Tibial nerve (tissue), 4 donors: ENCODE results near the gene DUSP19. TPM values are rescaled to one million over a fixed set of nuclear protein-coding genes. Genes with fewer than 3 reads are reported as not detected.

Source experiments
- DNase-seq, 2 donors: peaks; one replicate each; pipeline ENCODE4 v3.0.0-alpha.2; 2019; ENCODE audit warnings: low spot score in 2 of 2
- H3K27ac ChIP-seq, 4 donors: fragments of 200-600 bp; sonication (generic) in 3 of 4; one replicate each; pipeline ENCODE4 v1.5.1; 2017 to 2019; ENCODE audit warnings: mild to moderate bottlenecking in 1 of 4
- H3K27me3 ChIP-seq, 2 donors: fragments of 200-600 bp; sonication (generic) in 1 of 2; one replicate each; pipeline versions ENCODE4 v1.5.1 to v1.6.0; 2017 to 2019
- H3K36me3 ChIP-seq, 3 donors: fragments of 200-600 bp; sonication (generic); one replicate each; pipeline ENCODE4 v1.5.1; 2018 to 2019
- H3K4me1 ChIP-seq, 4 donors: fragments of 200-600 bp; sonication (generic) in 3 of 4; one replicate each; pipeline ENCODE4 v1.5.1; 2017 to 2019
- H3K4me3 ChIP-seq, 4 donors: fragments of 200-600 bp; sonication (generic) in 3 of 4; one replicate each; pipeline ENCODE4 v1.5.1; 2017 to 2019; ENCODE audit warnings: mild to moderate bottlenecking in 1 of 4, moderate library complexity in 1 of 4
- H3K9me3 ChIP-seq, 4 donors: fragments of 200-600 bp; sonication (generic) in 3 of 4; one replicate each; pipeline ENCODE4 v1.5.1; 2017 to 2019
- CTCF ChIP-seq, 5 experiments: fragments of 200-600 bp in 3 of 5; fragments of 450-650 bp in 2 of 5; sonication (generic) in 3 of 5; IDR thresholded peaks; one replicate each; pipeline ENCODE4 v1.5.1; 2016 to 2019; ENCODE audit warnings: antibody characterized with exemption in 5 of 5, mild to moderate bottlenecking in 3 of 5, moderate library complexity in 2 of 5
- EP300 ChIP-seq, 2 donors: sonication (generic); formaldehyde crosslinking; IDR thresholded peaks; one replicate each; pipeline ENCODE4 v1.6.1; 2017; ENCODE audit warnings: antibody characterized with exemption in 2 of 2, mild to moderate bottlenecking in 1 of 2
- POLR2A ChIP-seq, 2 donors: fragments of 450-650 bp; IDR thresholded peaks; one replicate each; pipeline ENCODE4 v1.6.1; 2017; ENCODE audit warnings: antibody characterized with exemption in 2 of 2, mild to moderate bottlenecking in 2 of 2, moderate library complexity in 2 of 2
- WGBS, 2 donors: methylation state at CpG; one replicate each; pipeline ENCODE4 v1.1.5; 2018; 5-methylcytosine and 5-hydroxymethylcytosine counted together
- total RNA-seq, 4 donors: library from RNA; depleted of rRNA; stranded (reverse); fragments of >200 nt; gene quantifications; one replicate each; pipeline ENCODE4 v1.1.0, GENCODE V29; 2016

The DUSP19 gene
- total RNA-seq, 4 donors from 2014 or later, result 0.90 to 3.1 (median 2.0) TPM

GRCh38 chr2:183124222-183124956, 45.8 kb downstream of the DUSP19 start, which contains the start of gene NUP35:
NUP35 (plus strand) TSS chr2:183124443; CDS start chr2:183124458, 15 bp downstream.
- Histone ChIP-seq H3K9me3 (no peaks in the 10 kb centered on the region), H3K27me3 (no peaks in the 10 kb centered on the region), H3K4me1 (peaks cover 0 to 18% (median 1%) of the 10 kb centered on the region in 4 donors), H3K4me3 (peak within 1 kb of the TSS; percentile 67 to 84 (median 77)), H3K36me3 (peaks cover 0 to 8% (median 0%) of the 10 kb centered on the region in 3 donors), H3K27ac (peak within 1 kb of the TSS; percentile 52 to 90 (median 86))
- TF ChIP-seq CTCF (IDR thresholded peaks at IDR 0.05) (no peak), POLR2A (IDR thresholded peaks at IDR 0.05) (peak in 1 of 2 donors; percentile 16), EP300 (IDR thresholded peaks at IDR 0.05) (peak; percentile 85 to 87)
- DNase-seq, result peak; percentile 73 to 89
- 0 to 1% methylated on average over 35 to 41 of the region's 43 CpGs for WGBS, 2 donors

- WGBS, 2 donors, result 0 to 1% methylated on average over 10 of the region's 10 CpGs
- no peak for DNase-seq
These were observed 46.4 kb downstream of the DUSP19 start for GRCh38 chr2:183124957-183125255.

GRCh38 chr2:183125659-183126341, 47.3 kb downstream of the DUSP19 start:
- TF ChIP-seq CTCF (IDR thresholded peaks at IDR 0.05) (no peak), POLR2A (IDR thresholded peaks at IDR 0.05) (no peak), EP300 (IDR thresholded peaks at IDR 0.05) (no peak)
- Histone ChIP-seq H3K4me1 (peaks cover 0 to 18% (median 1%) of the 10 kb centered on the region in 4 donors), H3K27ac (no peak overlapping the region), H3K4me3 (peak overlapping the region in 1 of 4 donors; percentile 75), H3K36me3 (peaks cover 0 to 13% (median 0%) of the 10 kb centered on the region in 3 donors), H3K27me3 (no peaks in the 10 kb centered on the region), H3K9me3 (no peaks in the 10 kb centered on the region)
- DNase-seq, result no peak
- 72 to 80% methylated on average over 11 of the region's 11 CpGs for WGBS, 2 donors

More at GRCh38 chr2:183124957-183125255, 46.4 kb downstream of the DUSP19 start:
- Histone ChIP-seq H3K4me1 (peaks cover 0 to 18% (median 1%) of the 10 kb centered on the region in 4 donors), H3K36me3 (peaks cover 0 to 11% (median 0%) of the 10 kb centered on the region in 3 donors), H3K27ac (peak overlapping the region in 3 of 4 donors; percentile 86 to 90 (median 87)), H3K27me3 (no peaks in the 10 kb centered on the region), H3K9me3 (no peaks in the 10 kb centered on the region), H3K4me3 (peak overlapping the region; percentile 67 to 84 (median 77))
- TF ChIP-seq CTCF (IDR thresholded peaks at IDR 0.05) (no peak), EP300 (IDR thresholded peaks at IDR 0.05) (no peak), POLR2A (IDR thresholded peaks at IDR 0.05) (no peak)

GRCh38 chr2:183126635-183127034, 48.1 kb downstream of the DUSP19 start:
- DNase-seq, result no peak
- no peak for TF ChIP-seq POLR2A (IDR thresholded peaks at IDR 0.05)
- H3K36me3 ChIP-seq, result peaks cover 0 to 16% (median 0%) of the 10 kb centered on the region in 3 donors
- no peaks in the 10 kb centered on the region for H3K9me3 ChIP-seq
- WGBS, 2 donors, result 92 to 97% methylated on average over 2 of the region's 2 CpGs
- H3K4me3 ChIP-seq, result no peak overlapping the region
- no peaks in the 10 kb centered on the region for H3K27me3 ChIP-seq
- H3K27ac ChIP-seq, result no peak overlapping the region
- H3K4me1 ChIP-seq, result peaks cover 0 to 18% (median 1%) of the 10 kb centered on the region in 4 donors

GRCh38 chr2:183134016-183134415, 55.5 kb downstream of the DUSP19 start:
- no peak overlapping the region for H3K27ac ChIP-seq
- H3K36me3 ChIP-seq, result peaks cover 0 to 47% (median 0%) of the 10 kb centered on the region in 3 donors
- TF ChIP-seq CTCF (IDR thresholded peaks at IDR 0.05) (no peak), POLR2A (IDR thresholded peaks at IDR 0.05) (no peak), EP300 (IDR thresholded peaks at IDR 0.05) (no peak)
- no peak overlapping the region for H3K4me3 ChIP-seq
- no peak for DNase-seq
- WGBS, 2 donors, result 72 to 96% methylated on average over 2 of the region's 2 CpGs
- no peaks in the 10 kb centered on the region for H3K4me1 ChIP-seq
- H3K27me3 ChIP-seq, result no peaks in the 10 kb centered on the region
- no peaks in the 10 kb centered on the region for H3K9me3 ChIP-seq
